K562 (cell line): ENCODE measurements around the gene NUBP2. TPM values are rescaled to one million over a fixed set of nuclear protein-coding genes. Genes with fewer than 3 reads are reported as not detected.

Experiments used
- CHD2 ChIP-seq: IDR thresholded peaks from 2 replicates; pipeline ENCODE4 v1.6.1; 2011; ENCODE audit warnings: low read depth, low read length
- DDX20 ChIP-seq: fragments of 450-650 bp; IDR thresholded peaks from 2 replicates; pipeline ENCODE4 v1.6.1; 2016; ENCODE audit warnings: missing genetic modification characterization, low read depth, mild to moderate bottlenecking, missing compliant biosample characterization, moderate library complexity
- E2F3 ChIP-seq: fragments of 250-450 bp; sonication (Bioruptor Pico); IDR thresholded peaks from 2 replicates; pipeline ENCODE4 v1.4.0; 2020; ENCODE audit warnings: mild to moderate bottlenecking
- EGR1 ChIP-seq: fragments of 450-650 bp; conservative IDR thresholded peaks from 2 replicates; pipeline ENCODE4 v1.6.1; 2017; ENCODE audit warnings: mild to moderate bottlenecking
- FOXO4 ChIP-seq: fragments of 450-650 bp; formaldehyde crosslinking; IDR thresholded peaks from 2 replicates; pipeline ENCODE4 v1.4.0; 2020; ENCODE audit warnings: mild to moderate bottlenecking, moderate library complexity
- GATA2 ChIP-seq: sonication (generic); formaldehyde crosslinking; IDR thresholded peaks from 2 replicates; pipeline ENCODE4 v1.4.0; 2020; ENCODE audit warnings: mild to moderate bottlenecking, missing genetic modification reagents
- HEY1 ChIP-seq: fragments of 250-450 bp; sonication (Bioruptor Pico); IDR thresholded peaks from 2 replicates; pipeline ENCODE4 v1.5.0; 2020; ENCODE audit warnings: mild to moderate bottlenecking, moderate library complexity, borderline replicate concordance
- KAT8 ChIP-seq: fragments of 450-650 bp; IDR thresholded peaks from 2 replicates; pipeline ENCODE4 v1.6.1; 2016; ENCODE audit warnings: low read depth, mild to moderate bottlenecking
- LARP7 ChIP-seq: fragments of 450-650 bp; IDR thresholded peaks from 2 replicates; pipeline ENCODE4 v1.6.1; 2016
- MAFK ChIP-seq: IDR thresholded peaks from 2 replicates; pipeline ENCODE4 v1.6.1; 2011; ENCODE audit warnings: low read length, improper control_type of control experiment
- MCM2 ChIP-seq: fragments of 450-650 bp; IDR thresholded peaks from 2 replicates; pipeline ENCODE4 v1.6.1; 2017; ENCODE audit warnings: low read depth, mild to moderate bottlenecking
- NFIX ChIP-seq: fragments of 250-450 bp; sonication (Bioruptor Pico); IDR thresholded peaks from 2 replicates; pipeline ENCODE4 v1.4.0; 2020; ENCODE audit warnings: low read depth, mild to moderate bottlenecking, moderate library complexity
- SMAD2 ChIP-seq: fragments of 150-350 bp; IDR thresholded peaks from 2 replicates; pipeline ENCODE4 v1.6.1; 2014; ENCODE audit warnings: low read depth, mild to moderate bottlenecking, low read length
- SOX6 ChIP-seq: fragments of 450-650 bp; IDR thresholded peaks from 2 replicates; pipeline ENCODE4 v1.6.1; 2014; ENCODE audit warnings: mild to moderate bottlenecking
- SRSF7 ChIP-seq: fragments of 200-400 bp; formaldehyde crosslinking; optimal IDR thresholded peaks from 2 replicates; pipeline ENCODE3; 2017; ENCODE audit warnings: mild to moderate bottlenecking, low read depth, low read length
- TRIM25 ChIP-seq: fragments of 450-650 bp; IDR thresholded peaks from 2 replicates; pipeline ENCODE4 v1.7.0; 2016; ENCODE audit warnings: borderline replicate concordance
- UBTF ChIP-seq, 2 experiments: IDR thresholded peaks; 2 replicates each; pipeline ENCODE4 v1.6.1; 2012; ENCODE audit warnings: improper control_type of control experiment in 2 of 2, low read depth in 2 of 2, low read length in 2 of 2, borderline replicate concordance in 1 of 2
- ZBTB5 ChIP-seq: fragments of 450-650 bp; IDR thresholded peaks from 2 replicates; pipeline ENCODE4 v1.6.1; 2017; ENCODE audit warnings: antibody characterized with exemption
- ZNF175 ChIP-seq: fragments of 200-800 bp; sonication (Bioruptor generic); IDR thresholded peaks from 2 replicates; pipeline ENCODE4 v1.6.1; 2016; ENCODE audit warnings: low read depth, mild to moderate bottlenecking, missing genetic modification characterization, missing compliant biosample characterization
- ZNF584 ChIP-seq: fragments of 200-800 bp; sonication (Bioruptor generic); IDR thresholded peaks from 2 replicates; pipeline ENCODE4 v1.6.1; 2016; ENCODE audit warnings: low read depth, mild to moderate bottlenecking, missing genetic modification characterization, missing compliant biosample characterization
- ZNF764 ChIP-seq: fragments of 250-450 bp; sonication (Bioruptor Pico); IDR thresholded peaks from 2 replicates; pipeline ENCODE4 v1.4.0; 2020; ENCODE audit warnings: low read depth, mild to moderate bottlenecking, moderate library complexity
- polyA plus RNA-seq, 8 experiments: library from polyadenylated mRNA; depleted of rRNA in 4 of 8; stranded (reverse) in 5 of 8; unstranded in 3 of 8; fragments of >200 nt; fragmentation: Nextera tagmentation in 2 of 8; fragmentation: Illumina TruSeq in 1 of 8; extraction: Ambion mirVana in 2 of 8; extraction: Trizol in 1 of 8; gene quantifications; 2 replicates each; pipeline versions ENCODE4 v1.2.1 to v1.2.3, GENCODE V29; 2011 to 2014; ENCODE audit warnings: inconsistent platforms in 1 of 8, missing spikeins in 1 of 8
- total RNA-seq, 7 experiments: library from RNA; depleted of rRNA in 6 of 7; stranded (reverse); fragments of >200 nt in 6 of 7; fragmentation: Illumina TruSeq in 2 of 7; extraction: Trizol in 2 of 7; gene quantifications; 2 replicates each; pipeline versions ENCODE4 v1.2.1 to v1.2.3, GENCODE V29; 2011 to 2021; ENCODE audit warnings: low replicate concordance in 1 of 7

NUBP2 gene
- total and polyA plus RNA-seq, 9 of the 15 experiments (the other 6 are each of a cell fraction or from before 2014, with no cell fraction given) = 1.8 to 115 (median 24.0) TPM

GRCh38 chr16:1832838-1833454 lies 50.2 kb downstream of the NUBP2 start (continued):
- TF ChIP-seq ZNF584 (CRISPR knock-in tag) (peak; percentile 73; the same call in 1 of the 2 replicates), HEY1 (CRISPR knock-in tag) (no peak), UBTF (IDR thresholded peaks at IDR 0.05; ENCODE audit: borderline replicate concordance in 1 of 2, low read depth in 2 of 2, low read length in 2 of 2) (0 out of 4 replicates have a peak, but pooled peaks of 1 of the 2 experiments have one; percentile 25), E2F3 (CRISPR knock-in tag) (no peak), CHD2 (no peak), DDX20 (tag) (no peak), EGR1 (peak; percentile 47), GATA2 (CRISPR knock-in tag) (peak; percentile 98), MAFK (no peak), NFIX (no peak), KAT8 (no peak), SRSF7 (no peak), MCM2 (no peak), ZBTB5 (no peak), SMAD2 (no peak), FOXO4 (no peak), TRIM25 (no peak), ZNF764 (CRISPR knock-in tag) (no peak), SOX6 (peak; percentile 89), ZNF175 (CRISPR knock-in tag) (peak; percentile 79; the same call in 1 of the 2 replicates), LARP7 (no peak)
